ENCODE results near the gene DLL3. TPM values are rescaled to one million over a fixed set of nuclear protein-coding genes. Genes with fewer than 3 reads are reported as not detected.
A peak's percentile ranks its signal among the peaks of the same experiment; 100 is the strongest.

The DLL3 gene
- total RNA-seq, 1 donor from 2014 or later = 0.62 TPM

DNA sequence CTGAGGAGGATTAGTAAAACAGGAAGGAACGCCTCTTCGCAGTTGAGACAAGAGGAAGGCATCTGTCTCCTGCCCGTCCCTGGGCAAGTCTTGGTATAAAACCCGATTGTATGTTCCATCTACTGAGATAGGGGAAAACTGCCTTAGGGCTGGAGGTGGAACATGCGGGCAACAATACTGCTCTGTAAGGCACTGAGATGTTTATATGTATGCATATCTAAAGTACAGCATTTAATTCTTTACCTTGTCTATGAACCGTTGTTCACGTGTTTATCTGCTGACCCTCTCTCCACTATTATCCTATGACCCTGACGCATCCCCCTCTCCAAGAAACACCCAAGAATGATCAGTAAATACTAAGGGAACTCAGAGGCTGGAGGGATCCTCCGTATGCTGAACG lies 18.8 kb upstream of the DLL3 start:
- H3K9me3 Mint-ChIP-seq (ENCODE audit: unreplicated experiment) = no peaks in the 10 kb centered on the region
- no peaks in the 10 kb centered on the region for H3K27me3 Mint-ChIP-seq (ENCODE audit: unreplicated experiment)
- peaks cover 19% of the 10 kb centered on the region for H3K4me1 Mint-ChIP-seq (ENCODE audit: unreplicated experiment)
- H3K36me3 Mint-ChIP-seq (ENCODE audit: unreplicated experiment) = peaks cover 10% of the 10 kb centered on the region
- no peak for DNase-seq (ENCODE audit: extremely low spot score, unreplicated experiment)
- H3K27ac Mint-ChIP-seq (ENCODE audit: unreplicated experiment) = peak overlapping the region; percentile 96
- H3K4me3 Mint-ChIP-seq (ENCODE audit: unreplicated experiment) = peak overlapping the region; percentile 80
- TF ChIP-seq, protein P1, sequence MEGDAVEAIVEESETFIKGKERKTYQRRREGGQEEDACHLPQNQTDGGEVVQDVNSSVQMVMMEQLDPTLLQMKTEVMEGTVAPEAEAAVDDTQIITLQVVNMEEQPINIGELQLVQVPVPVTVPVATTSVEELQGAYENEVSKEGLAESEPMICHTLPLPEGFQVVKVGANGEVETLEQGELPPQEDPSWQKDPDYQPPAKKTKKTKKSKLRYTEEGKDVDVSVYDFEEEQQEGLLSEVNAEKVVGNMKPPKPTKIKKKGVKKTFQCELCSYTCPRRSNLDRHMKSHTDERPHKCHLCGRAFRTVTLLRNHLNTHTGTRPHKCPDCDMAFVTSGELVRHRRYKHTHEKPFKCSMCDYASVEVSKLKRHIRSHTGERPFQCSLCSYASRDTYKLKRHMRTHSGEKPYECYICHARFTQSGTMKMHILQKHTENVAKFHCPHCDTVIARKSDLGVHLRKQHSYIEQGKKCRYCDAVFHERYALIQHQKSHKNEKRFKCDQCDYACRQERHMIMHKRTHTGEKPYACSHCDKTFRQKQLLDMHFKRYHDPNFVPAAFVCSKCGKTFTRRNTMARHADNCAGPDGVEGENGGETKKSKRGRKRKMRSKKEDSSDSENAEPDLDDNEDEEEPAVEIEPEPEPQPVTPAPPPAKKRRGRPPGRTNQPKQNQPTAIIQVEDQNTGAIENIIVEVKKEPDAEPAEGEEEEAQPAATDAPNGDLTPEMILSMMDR (IDR thresholded peaks at IDR 0.05) = no peak

DNA sequence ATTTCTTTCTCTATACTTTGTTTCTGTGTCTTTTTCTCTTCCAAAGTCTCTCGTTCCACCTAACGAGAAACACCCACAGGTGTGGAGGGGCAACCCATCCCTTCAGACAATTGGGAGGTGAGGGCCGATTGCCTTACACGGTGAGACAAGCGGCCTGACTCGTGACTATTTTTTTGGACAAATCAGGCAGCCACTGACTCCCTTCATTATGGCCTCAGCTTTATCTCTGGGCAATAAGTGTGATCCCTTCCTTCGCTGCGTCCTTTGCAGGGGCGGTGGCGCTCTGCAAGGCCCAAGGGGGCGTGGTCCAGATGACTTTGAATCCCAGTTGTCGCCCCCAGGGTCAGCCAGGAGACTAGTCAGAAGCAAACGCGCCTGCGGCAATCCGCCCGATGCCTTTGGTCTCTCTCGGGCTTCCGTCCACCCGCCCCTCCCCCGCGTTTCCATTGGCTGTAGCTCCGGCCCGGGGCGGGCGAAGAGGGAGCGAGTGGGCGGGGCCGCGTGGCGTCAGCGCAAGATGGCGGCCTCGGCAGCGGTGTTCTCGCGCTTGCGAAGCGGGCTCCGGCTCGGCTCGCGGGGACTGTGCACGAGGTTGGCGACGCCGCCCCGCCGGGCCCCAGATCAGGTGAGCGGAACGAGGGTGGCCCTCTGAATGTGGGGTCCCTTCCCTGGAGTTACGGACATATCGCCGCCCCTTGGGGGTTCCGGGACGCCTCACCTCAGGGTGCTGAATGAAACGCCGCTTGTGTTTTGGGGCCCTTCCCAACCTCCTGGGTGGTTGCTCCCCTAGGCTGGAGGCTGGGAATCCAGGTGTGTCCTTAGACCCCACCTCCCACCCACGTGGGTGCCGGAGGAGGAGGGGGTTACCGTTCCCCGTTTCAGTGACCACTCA lies 18.2 kb upstream of the DLL3 start, which contains the start of gene TIMM50:
Gene TIMM50, plus strand, starts transcription at position 502 of the 892 bp plus-strand sequence. Its CDS starts 16 bp downstream, at position 518.
- DNase-seq (ENCODE audit: extremely low spot score, unreplicated experiment) = peak; percentile 99
- Mint-ChIP-seq H3K27ac (ENCODE audit: unreplicated experiment) (peak within 1 kb of the TSS; percentile 96), H3K27me3 (ENCODE audit: unreplicated experiment) (no peaks in the 10 kb centered on the region), H3K36me3 (ENCODE audit: unreplicated experiment) (peaks cover 6% of the 10 kb centered on the region), H3K9me3 (ENCODE audit: unreplicated experiment) (no peaks in the 10 kb centered on the region), H3K4me3 (ENCODE audit: unreplicated experiment) (peak within 1 kb of the TSS; percentile 80), H3K4me1 (ENCODE audit: unreplicated experiment) (peaks cover 19% of the 10 kb centered on the region)
- TF ChIP-seq, protein P1 (IDR thresholded peaks at IDR 0.05) = no peak

DNA sequence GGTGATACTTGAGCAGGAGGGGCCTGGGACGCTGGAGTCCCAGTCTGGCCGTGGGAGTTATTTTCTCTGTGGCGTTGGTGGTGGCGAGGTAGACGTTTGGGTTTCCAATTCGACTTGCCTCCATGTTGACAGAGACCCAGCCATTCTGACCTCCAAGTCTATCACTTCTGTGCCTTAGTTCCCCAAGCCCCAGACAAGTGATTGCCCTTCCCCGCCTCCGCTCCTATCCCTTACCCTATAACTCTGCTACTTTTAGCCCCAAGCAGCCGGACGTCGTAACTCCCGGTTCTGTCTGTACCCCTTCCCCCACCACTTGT lies 17.6 kb upstream of the DLL3 start:
- H3K36me3 Mint-ChIP-seq (ENCODE audit: unreplicated experiment) = peaks cover 6% of the 10 kb centered on the region
- H3K4me3 Mint-ChIP-seq (ENCODE audit: unreplicated experiment) = peak overlapping the region; percentile 80
- H3K9me3 Mint-ChIP-seq (ENCODE audit: unreplicated experiment) = no peaks in the 10 kb centered on the region
- H3K27me3 Mint-ChIP-seq (ENCODE audit: unreplicated experiment) = no peaks in the 10 kb centered on the region
- TF ChIP-seq, protein P1 (IDR thresholded peaks at IDR 0.05) = no peak
- peaks cover 19% of the 10 kb centered on the region for H3K4me1 Mint-ChIP-seq (ENCODE audit: unreplicated experiment)
- peak overlapping the region; percentile 87 for H3K27ac Mint-ChIP-seq (ENCODE audit: unreplicated experiment)
- no peak for DNase-seq (ENCODE audit: extremely low spot score, unreplicated experiment)

DNA sequence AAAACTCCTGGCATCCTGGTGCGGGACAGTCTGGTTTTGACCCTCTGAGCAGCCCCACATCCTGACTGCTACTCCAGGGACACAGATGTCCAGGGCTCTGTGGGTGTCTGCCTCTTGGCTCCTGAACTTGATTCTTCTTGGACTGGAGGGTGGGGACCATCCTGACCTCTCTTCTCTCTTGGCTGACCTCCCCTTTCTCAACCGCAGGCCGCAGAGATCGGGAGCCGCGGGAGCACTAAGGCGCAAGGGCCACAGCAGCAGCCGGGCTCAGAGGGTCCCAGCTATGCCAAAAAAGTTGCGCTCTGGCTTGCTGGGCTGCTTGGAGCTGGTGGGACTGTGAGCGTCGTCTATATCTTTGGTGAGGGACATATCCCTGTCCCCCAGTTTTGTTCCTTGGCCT lies 17.1 kb upstream of the DLL3 start:
- Mint-ChIP-seq H3K9me3 (ENCODE audit: unreplicated experiment) (no peaks in the 10 kb centered on the region), H3K4me1 (ENCODE audit: unreplicated experiment) (peaks cover 19% of the 10 kb centered on the region), H3K36me3 (ENCODE audit: unreplicated experiment) (peaks cover 5% of the 10 kb centered on the region), H3K4me3 (ENCODE audit: unreplicated experiment) (peak overlapping the region; percentile 80), H3K27ac (ENCODE audit: unreplicated experiment) (peak overlapping the region; percentile 87), H3K27me3 (ENCODE audit: unreplicated experiment) (no peaks in the 10 kb centered on the region)
- TF ChIP-seq, protein P1 (IDR thresholded peaks at IDR 0.05) = no peak
- no peak for DNase-seq (ENCODE audit: extremely low spot score, unreplicated experiment)

DNA sequence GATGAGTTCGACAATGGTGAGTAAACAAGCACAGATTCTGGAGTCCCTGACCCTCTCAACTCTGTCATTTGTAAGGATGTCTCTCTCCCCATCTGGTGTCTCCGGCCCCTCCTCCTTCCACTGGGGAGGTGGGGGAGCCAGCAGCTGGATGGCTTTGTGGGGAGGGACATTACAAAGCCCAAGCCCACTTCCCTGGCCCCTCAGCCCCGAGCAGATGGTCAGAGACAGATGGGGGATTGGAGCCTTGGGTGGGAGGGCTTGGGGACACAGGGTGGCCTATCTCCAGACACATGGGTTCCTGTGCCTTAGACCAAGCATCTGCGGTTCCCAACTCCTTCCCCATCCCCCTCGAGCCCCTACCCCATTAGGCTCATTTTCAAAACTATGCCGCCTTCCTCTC lies 15.6 kb upstream of the DLL3 start:
- no peak overlapping the region for H3K4me3 Mint-ChIP-seq (ENCODE audit: unreplicated experiment)

More for the DNA sequence above, 15.6 kb upstream of the DLL3 start:
- Mint-ChIP-seq H3K4me1 (ENCODE audit: unreplicated experiment) (peaks cover 19% of the 10 kb centered on the region), H3K9me3 (ENCODE audit: unreplicated experiment) (no peaks in the 10 kb centered on the region), H3K27ac (ENCODE audit: unreplicated experiment) (no peak overlapping the region), H3K36me3 (ENCODE audit: unreplicated experiment) (peaks cover 10% of the 10 kb centered on the region), H3K27me3 (ENCODE audit: unreplicated experiment) (no peaks in the 10 kb centered on the region)
- TF ChIP-seq, protein P1 (IDR thresholded peaks at IDR 0.05) = no peak
- no peak for DNase-seq (ENCODE audit: extremely low spot score, unreplicated experiment)

Measured in osteocyte (in vitro differentiated cells).